ENCODE results near the gene CACHD1.

Gene CACHD1

GRCh38 chr1:64487061-64487460, 17.1 kb downstream of the CACHD1 start:
- H4K20me1 ChIP-seq (ENCODE audit: low read depth, low read length): no peaks in the 10 kb centered on the region
- H3K4me3 ChIP-seq (ENCODE audit: insufficient read depth, low read length, poor library complexity, severe bottlenecking): no peak overlapping the region
- H3K9ac ChIP-seq (ENCODE audit: low read length): no peak overlapping the region
- no peaks in the 10 kb centered on the region for H3K79me2 ChIP-seq (ENCODE audit: insufficient read depth, low read length)
- H3K27ac ChIP-seq (ENCODE audit: low read depth, low read length): no peak overlapping the region
- TF ChIP-seq EZH2phosphoT487 (conservative IDR thresholded peaks at IDR 0.05; ENCODE audit: low read length): no peak
- TF ChIP-seq CTCF (IDR thresholded peaks at IDR 0.05; ENCODE audit: insufficient read depth, low read length, poor library complexity, severe bottlenecking): no peak
- no peaks in the 10 kb centered on the region; the same call in 1 of the 2 replicates for H3K27me3 ChIP-seq (ENCODE audit: low read length)
- H3F3A ChIP-seq (ENCODE audit: insufficient read depth): no peaks in the 10 kb centered on the region
- H3K9me3 ChIP-seq (ENCODE audit: insufficient read depth, low read length): no peaks in the 10 kb centered on the region
- H3K4me2 ChIP-seq (ENCODE audit: low read depth, low read length, poor library complexity, severe bottlenecking): no peak overlapping the region
- H3K9me2 ChIP-seq (replicated peaks; ENCODE audit: insufficient read depth, low read length): no peaks in the 10 kb centered on the region; the same call in 1 of the 2 replicates
- no peak overlapping the region for H2AFZ ChIP-seq (ENCODE audit: low read depth, low read length, severe bottlenecking)
- no peaks in the 10 kb centered on the region for H3K36me3 ChIP-seq (ENCODE audit: low read length)

GRCh38 chr1:64488862-64489261, 18.9 kb downstream of the CACHD1 start:
- Histone ChIP-seq H4K20me1 (ENCODE audit: low read depth, low read length) (no peaks in the 10 kb centered on the region), H3K9me2 (replicated peaks; ENCODE audit: insufficient read depth, low read length) (no peaks in the 10 kb centered on the region; the same call in 1 of the 2 replicates), H3K27me3 (ENCODE audit: low read length) (no peaks in the 10 kb centered on the region; the same call in 1 of the 2 replicates), H3K4me3 (ENCODE audit: insufficient read depth, low read length, poor library complexity, severe bottlenecking) (no peak overlapping the region), H3K79me2 (ENCODE audit: insufficient read depth, low read length) (no peaks in the 10 kb centered on the region), H2AFZ (ENCODE audit: low read depth, low read length, severe bottlenecking) (no peak overlapping the region), H3K36me3 (ENCODE audit: low read length) (no peaks in the 10 kb centered on the region), H3K4me2 (ENCODE audit: low read depth, low read length, poor library complexity, severe bottlenecking) (no peak overlapping the region), H3F3A (ENCODE audit: insufficient read depth) (no peaks in the 10 kb centered on the region), H3K9me3 (ENCODE audit: insufficient read depth, low read length) (no peaks in the 10 kb centered on the region), H3K27ac (ENCODE audit: low read depth, low read length) (no peak overlapping the region), H3K9ac (ENCODE audit: low read length) (no peak overlapping the region)
- TF ChIP-seq EZH2phosphoT487 (conservative IDR thresholded peaks at IDR 0.05; ENCODE audit: low read length) (no peak), CTCF (IDR thresholded peaks at IDR 0.05; ENCODE audit: insufficient read depth, low read length, poor library complexity, severe bottlenecking) (no peak)

- H3K36me3 ChIP-seq (ENCODE audit: low read length): no peaks in the 10 kb centered on the region
- no peaks in the 10 kb centered on the region for H4K20me1 ChIP-seq (ENCODE audit: low read depth, low read length)
- H3K9me3 ChIP-seq (ENCODE audit: insufficient read depth, low read length): no peaks in the 10 kb centered on the region
- H3K4me2 ChIP-seq (ENCODE audit: low read depth, low read length, poor library complexity, severe bottlenecking): no peak overlapping the region
- TF ChIP-seq CTCF (IDR thresholded peaks at IDR 0.05; ENCODE audit: insufficient read depth, low read length, poor library complexity, severe bottlenecking) (no peak), EZH2phosphoT487 (conservative IDR thresholded peaks at IDR 0.05; ENCODE audit: low read length) (no peak)
- no peak overlapping the region for H3K9ac ChIP-seq (ENCODE audit: low read length)
- H3K27me3 ChIP-seq (ENCODE audit: low read length): no peaks in the 10 kb centered on the region; the same call in 1 of the 2 replicates
- H3K4me3 ChIP-seq (ENCODE audit: insufficient read depth, low read length, poor library complexity, severe bottlenecking): no peak overlapping the region
- no peaks in the 10 kb centered on the region for H3F3A ChIP-seq (ENCODE audit: insufficient read depth)
- H3K79me2 ChIP-seq (ENCODE audit: insufficient read depth, low read length): no peaks in the 10 kb centered on the region
- no peak overlapping the region for H3K27ac ChIP-seq (ENCODE audit: low read depth, low read length)
- no peak overlapping the region for H2AFZ ChIP-seq (ENCODE audit: low read depth, low read length, severe bottlenecking)
- no peaks in the 10 kb centered on the region; the same call in 1 of the 2 replicates for H3K9me2 ChIP-seq (replicated peaks; ENCODE audit: insufficient read depth, low read length)
Observed at GRCh38 chr1:64489707-64490106, 19.8 kb downstream of the CACHD1 start.

Measured in SU-DHL-6 (cell line).